ENCODE data around the gene GIPR.
"Not testable (repeated sequence)": the region's sequence is repeated elsewhere in the genome, so short reads cannot be mapped to it uniquely, and the experiment has no call there.

Gene GIPR

DNA sequence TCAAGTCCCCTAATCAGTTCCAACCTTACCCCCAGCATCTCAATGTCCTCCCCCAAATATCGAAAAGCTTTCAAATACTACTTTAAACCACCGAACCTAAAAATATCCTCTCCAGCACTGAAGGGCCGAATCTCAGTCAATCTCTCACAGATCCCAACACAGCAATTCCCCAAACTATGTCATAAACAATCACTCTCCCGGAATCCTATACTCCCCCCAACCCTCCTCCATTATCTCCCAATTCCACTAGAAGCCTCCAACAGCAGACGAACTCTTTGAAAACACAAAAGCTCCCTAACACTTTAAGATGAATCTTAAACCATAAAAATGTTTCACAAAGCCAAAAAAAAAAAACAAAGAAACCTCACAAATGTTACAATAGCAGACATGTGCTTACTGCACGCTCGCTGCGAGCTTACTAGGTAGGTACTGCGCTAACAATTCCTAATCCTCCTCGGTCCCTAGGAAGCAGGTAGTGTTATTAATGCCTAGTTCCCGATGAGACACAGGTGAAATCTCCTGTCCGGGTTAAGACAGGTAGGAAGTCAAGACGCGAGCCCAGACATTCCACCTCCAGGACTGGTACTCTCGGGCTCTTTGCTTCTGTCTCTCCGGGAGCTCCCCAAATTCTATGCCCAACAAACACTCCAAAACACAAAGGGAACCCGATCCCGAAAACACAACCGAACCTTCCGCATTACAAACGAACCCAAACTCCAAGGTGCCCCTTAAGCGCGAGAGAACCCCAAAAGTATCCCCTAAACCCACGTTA, 48.5 kb downstream of the GIPR start:
- DNase-seq: peak in 22 of 42 donors; percentile 9 to 57 (median 32)
- intact Hi-C loops (cut with DNase I): no loop called here

- DNase-seq: peak; percentile 96 to 100 (median 99)
- intact Hi-C loops (cut with DNase I): no loop called here
Observed at GRCh38 chr19:45717131-45717982, 49.3 kb downstream of the GIPR start.

- DNase-seq: peak in 1 of 42 donors; percentile 24
- intact Hi-C loops (cut with DNase I): no loop called here
Observed at GRCh38 chr19:45717983-45718650, 50.1 kb downstream of the GIPR start.

DNA sequence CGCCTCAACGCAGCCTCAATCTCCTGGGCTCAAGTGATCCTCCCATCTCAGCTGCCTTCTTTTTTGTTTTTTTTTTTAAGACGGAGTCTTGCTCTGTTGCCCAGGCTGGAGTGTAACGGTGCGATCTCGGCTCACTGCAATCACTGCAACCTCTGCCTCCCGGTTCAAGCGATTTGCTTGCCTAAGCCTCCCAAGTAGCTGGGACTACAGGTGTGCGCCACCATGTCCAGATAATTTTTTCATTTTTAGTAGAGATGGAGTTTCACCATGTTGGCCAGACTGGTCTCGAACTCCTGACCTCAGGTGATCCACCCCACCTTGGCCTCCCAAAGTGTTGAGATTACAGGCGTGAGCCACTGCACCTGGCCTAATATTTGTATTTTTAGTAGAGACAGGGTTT, 52.0 kb downstream of the GIPR start:
- DNase-seq: not testable (repeated sequence)

GRCh38 chr19:45728683-45729082, 60.7 kb downstream of the GIPR start:
- not testable (repeated sequence) for DNase-seq
- intact Hi-C loops (cut with DNase I): loop anchor here (5.0 kb wide), 1 partner anchor 39 kb away; the partner anchor contains the start of gene SIX5

More for the DNA sequence above, 52.0 kb downstream of the GIPR start:
- intact Hi-C loops (cut with DNase I): not testable (repeated sequence)

DNA sequence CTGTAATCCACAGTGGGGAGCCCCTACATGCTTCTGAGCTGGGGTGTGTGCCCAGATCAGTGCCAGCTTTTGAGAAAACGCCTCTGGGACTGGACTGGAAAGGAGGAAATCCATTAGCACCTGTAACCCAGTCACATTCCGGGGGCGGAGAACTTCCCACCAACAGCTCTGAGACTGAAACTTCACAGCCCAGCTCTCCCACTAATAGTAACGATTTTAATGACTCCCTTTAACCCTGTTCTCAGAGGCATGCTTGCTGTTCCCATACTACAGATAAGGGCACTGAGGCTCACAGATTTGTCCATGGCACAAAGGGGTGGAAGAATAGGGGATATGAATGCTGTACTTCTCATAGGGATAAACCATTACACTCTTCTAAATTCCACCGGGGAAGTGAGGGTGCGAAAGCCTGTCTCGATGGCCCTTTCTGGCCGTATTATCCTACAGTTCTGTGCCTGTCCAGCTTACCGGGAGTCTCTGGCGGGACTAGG, 61.8 kb downstream of the GIPR start:
- DNase-seq: peak in 15 of 42 donors; percentile 11 to 61 (median 34)
- intact Hi-C loops (cut with DNase I): loop anchor here (5.0 kb wide), 1 partner anchor 37 kb away; the partner anchor contains the start of gene SIX5

GRCh38 chr19:45730368-45731288, 62.6 kb downstream of the GIPR start, which contains the start of gene FBXO46:
FBXO46 (minus strand) TSS chr19:45730896; CDS start chr19:45713495, 17,401 bp downstream.
- peak; percentile 94 to 99 (median 98) for DNase-seq
- intact Hi-C loops (cut with DNase I): no loop called here

Data from head of caudate nucleus (tissue), 42 donors.